Urothelium cell line (cell line): ENCODE results near the gene SLC6A6.

ENCODE experiments used
- DNase-seq: peaks from one replicate; pipeline ENCODE4 v3.0.0; 2011; ENCODE audit warnings: low spot score, mixed read lengths
- FAIRE-seq: peaks from 2 replicates; lab custom pipeline; 2011; peaks lifted over from hg19 to GRCh38; lab: Jason Lieb, UNC

The SLC6A6 gene

DNA sequence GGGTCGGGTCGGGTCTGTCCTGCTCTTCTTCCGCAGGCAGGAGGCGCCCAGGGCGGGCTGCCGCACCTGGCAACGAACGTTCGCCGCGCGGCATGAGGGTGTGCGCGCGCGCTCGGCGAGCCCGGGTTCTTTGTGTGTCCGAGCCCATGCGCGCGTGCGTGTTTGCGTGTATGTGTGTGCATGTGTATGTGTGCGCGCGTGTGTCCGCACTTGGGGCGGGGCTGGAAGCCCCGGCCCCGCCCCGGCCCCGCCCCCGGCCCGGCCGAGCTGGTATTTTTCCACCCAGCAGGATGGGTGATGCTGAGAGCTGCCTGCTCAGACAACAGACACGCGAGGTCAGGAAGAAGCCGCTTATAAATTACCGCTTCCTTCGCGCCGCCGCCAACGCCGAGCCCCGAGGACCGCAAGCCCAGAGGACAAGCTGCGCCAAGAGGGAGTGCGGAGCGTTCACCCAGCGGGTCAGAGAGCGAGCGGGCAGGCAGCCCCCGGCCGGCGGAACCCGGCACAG, at the start of gene SLC6A6:
TSS of gene SLC6A6 (plus strand) at position 303 of the 508 bp plus-strand sequence. CDS start 41,029 bp downstream, outside the sequence.
- DNase-seq, result peak; percentile 93
- peak; percentile 27 for FAIRE-seq

DNA sequence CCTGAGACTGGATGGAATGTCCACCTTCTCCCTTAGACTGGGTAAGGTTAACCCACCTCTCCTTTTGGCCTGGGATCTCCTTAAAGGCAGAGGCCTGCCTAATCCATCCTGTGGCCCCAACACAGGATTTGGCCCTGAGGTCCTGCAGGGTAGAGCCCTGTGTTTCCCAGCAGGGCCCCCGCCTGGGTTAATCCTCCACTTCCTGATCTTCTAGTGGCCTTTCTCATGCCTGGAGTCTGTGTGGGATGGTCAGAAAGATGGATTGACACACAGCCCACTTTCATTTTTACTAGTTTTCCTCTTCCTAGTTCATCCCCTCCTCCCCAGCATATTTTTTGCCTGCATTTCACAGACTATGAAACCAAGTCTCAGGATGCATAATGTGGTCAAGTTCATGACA, 48.9 kb upstream of the SLC6A6 start:
- no peak for FAIRE-seq
- no peak for DNase-seq

DNA sequence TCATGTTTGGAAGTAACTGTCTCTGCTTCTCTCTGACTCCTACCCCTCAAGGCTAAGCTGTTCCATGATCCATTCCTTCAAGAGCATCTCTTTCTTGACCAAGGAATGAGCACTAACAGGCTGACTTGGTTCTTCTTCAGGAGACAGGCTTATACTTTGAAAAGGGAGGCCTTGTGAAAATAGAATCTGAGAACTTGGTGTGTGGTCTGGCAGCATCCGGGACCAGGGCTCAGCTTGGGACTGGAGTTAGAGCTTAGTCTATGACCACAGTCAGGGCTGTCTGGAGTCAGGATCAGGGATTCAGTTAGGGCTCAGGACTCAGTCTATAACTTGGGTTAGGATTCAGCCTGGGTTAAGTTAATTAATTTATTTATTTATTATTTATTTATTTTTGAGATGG, 44.9 kb upstream of the SLC6A6 start:
- FAIRE-seq (peak; percentile 63), DNase-seq (no peak)

DNA sequence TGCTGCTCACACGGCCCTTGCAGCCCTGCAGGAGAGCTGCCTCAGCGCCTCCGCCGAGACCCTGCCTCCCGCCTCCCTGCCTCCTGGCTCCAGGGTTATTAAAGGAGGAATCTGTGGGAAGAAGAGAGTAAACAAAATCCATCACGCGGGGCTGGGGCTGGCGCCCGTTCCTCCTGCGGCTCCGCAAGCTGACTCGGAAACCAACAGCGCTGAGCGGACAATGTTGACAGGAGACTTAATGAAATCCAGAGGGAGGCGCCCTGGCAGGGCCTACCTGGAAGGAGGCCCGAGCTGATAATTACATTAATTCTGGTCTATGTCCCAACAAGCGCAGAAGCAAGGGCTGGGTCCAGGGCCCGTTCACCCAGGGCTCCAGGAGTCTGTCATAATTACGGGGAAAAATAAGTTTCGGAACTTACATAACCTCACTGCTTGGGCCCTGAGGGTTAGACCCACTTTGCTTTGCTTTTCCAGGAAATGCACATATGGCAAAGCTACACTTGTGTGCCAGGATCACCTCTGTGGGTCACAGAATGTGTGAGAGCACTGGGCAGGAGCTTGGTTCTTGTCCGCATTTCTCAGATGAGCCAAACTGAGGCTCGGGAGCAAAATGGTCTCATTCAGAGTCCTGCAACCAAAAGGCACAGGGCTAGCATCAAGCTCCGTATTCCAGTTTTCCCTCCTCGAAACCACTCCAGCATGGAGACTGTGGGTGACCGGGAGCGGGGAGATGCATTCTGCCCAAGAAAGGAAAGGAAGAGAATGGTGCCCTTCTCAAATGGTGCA, 43.8 kb upstream of the SLC6A6 start:
- no peak for FAIRE-seq
- no peak for DNase-seq

DNA sequence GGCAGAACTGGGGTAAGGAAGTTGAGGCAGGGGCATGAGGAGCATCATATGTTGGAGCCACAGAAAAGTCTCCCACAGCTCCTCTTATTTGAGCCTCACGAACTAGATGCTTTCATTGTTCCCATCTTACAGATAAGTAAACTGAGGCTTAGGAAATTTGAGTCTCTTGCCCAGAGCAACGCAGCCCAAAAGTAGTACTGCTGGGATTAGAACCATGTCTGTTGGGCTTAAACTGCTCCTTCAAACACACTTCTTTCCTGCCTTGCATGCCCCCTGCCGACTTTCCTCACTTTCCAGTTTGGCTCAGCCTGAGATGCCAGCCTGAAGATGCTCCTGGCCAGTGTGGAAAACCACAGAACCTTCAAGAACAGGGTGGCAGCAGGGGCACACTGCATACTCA, 43.1 kb upstream of the SLC6A6 start:
- DNase-seq (no peak), FAIRE-seq (no peak)

DNA sequence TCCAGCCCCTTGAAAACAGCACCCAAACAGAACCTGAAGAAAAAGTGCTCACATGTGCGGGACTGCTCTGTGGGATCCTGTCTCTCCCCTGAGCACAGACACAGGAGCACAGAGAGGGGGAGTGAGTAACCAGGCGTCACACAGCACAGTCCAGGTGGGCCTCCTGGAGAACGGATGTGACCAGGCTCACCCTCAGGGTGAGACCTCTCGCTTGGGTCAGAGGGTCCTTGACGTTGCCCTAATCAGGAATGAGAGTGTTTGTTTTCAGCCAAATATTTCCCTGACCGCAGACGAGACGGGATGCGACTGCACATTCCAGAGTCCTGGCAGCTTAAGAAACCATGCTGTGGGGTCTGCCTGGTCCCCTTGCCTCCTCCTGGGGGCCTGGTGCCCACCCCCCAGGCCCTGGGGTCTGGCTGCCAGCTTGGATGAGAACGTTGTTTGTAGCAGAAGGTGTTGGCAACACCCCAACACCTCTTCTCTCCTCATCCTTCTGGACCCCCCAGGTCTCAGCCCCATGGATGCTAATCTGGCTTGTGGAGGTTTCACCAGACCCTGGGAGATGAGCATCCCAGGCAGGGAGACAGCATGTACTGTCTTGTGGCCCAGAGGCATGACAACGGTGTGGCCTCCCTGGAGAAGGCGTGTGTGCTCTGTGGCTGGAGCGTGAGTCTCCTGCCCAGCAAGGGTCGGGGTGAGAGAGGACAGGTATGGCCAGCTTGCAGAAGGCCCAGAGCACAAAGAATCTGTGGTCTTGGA, 42.1 kb upstream of the SLC6A6 start:
- FAIRE-seq (no peak), DNase-seq (peak; percentile 82)

DNA sequence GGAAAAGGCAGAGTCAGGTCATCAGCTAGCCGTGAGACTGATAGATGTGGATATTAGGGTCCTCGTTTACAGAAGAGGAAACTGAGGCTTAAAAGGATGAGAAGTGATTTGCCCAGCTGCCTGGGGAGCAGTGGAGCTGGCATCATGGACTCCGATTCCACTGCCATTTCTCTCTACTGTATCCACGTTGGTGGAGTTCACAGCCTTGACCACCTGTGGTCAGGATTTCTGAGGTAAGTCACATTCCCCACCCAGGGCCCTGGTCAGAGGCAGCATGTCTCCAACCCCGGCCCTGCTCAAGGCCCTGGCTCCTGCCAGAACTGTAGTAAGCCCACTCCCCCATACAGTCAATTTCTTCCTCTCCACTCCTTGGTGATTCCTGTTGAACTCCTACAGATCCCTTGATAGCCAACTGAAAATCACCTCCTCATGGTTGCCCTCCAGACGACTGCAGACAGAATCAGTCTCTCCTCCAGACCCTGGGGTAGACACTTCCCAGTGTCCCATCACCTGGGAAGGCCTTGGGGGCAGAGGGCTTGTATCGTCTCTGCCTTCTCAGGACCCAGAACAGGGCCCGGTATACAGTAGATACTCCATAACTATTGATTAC, 41.2 kb upstream of the SLC6A6 start:
- no peak for DNase-seq
- FAIRE-seq, result no peak

DNA sequence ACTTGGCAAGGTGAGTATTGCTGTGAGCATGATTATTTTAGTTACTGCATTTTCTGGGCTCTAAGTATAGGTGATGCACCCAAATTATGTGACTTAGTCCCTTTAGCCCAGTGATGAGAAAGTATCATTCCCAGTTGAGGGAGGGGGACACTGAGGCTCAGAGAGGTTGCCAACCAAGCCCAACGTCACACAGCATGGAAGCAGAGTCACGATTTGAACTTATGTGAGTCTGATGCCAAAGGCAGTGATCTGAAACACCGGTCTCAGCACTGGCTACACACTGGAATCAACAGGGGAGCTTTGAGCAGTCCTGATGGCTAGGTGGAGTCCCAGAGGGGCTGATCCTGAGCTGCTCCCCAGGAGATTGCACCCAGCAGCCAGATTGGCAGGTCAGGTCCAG, 39.5 kb upstream of the SLC6A6 start:
- no peak for DNase-seq
- FAIRE-seq, result no peak

DNA sequence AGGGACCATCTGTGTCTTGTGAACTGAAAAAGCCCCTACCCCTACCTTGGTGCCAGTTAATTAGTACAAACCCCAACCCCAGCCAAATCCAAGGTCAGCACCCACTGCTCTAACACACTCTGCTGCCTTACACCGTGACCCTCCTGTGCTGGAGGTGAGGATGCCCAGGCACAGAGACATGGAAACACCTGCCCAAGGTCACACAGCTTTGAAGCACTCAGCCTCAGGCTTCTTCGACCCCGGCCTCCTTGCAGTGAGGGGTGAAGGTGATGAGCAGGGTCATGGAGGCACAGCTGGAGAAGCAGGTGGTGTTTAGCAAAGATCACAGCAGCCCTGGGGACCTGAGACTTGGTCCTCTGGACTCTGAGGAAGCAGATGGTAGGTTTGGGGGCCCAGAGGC, 39.0 kb upstream of the SLC6A6 start:
- FAIRE-seq, result no peak
- no peak for DNase-seq

DNA sequence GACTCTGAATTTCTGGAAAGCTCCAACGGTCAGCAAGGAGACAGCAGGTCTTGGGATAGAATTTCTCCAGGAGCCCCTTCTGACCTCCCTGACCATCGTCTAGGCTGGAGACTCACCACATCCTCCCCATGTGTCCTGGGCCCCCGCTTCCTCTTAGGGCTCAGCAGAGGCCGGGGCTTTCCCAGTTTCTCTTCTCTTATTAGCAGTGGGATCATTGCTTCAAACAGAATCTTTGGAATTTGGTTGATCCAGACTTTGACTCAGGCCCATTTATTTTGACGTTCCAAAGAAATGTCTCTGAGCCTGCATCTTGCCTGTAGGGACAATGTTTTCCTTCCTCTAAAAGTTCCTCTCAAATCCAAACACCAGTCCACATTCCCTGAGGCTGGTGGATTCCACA, 38.4 kb upstream of the SLC6A6 start:
- FAIRE-seq (no peak), DNase-seq (no peak)

DNA sequence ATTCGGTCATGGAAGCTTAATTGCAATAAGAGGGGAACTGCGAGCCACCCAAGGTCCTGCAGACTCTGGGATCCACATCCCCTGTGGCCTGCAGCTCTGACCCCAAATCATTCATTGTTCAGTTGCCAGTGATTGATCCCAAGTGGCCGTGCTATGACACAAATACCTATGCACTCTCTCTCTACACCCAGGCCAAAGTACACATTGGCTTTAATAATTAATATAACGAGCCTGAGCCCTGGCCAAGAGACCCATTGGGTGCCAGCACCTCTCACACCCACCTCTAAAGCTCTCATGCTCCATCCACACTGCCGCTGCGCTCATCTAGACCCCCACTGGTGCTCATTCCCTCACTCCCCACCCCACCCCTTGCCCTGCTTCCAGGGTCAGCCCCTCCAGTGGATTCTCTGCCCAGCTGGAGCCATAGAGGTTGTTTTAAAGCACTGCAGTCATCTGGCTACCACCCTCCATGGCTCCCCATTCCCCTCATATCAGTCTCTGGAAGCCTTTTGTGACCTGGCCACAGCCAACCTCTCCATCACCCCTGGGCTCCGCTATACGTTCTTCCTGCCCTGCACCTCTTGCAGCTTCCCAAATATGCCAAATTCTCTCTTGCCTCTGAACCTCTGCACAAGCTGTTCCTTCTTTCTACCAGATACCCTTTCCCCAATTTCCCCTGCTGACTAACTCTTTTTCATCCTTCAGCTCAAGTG, 37.7 kb upstream of the SLC6A6 start:
- no peak for FAIRE-seq
- DNase-seq, result no peak

DNA sequence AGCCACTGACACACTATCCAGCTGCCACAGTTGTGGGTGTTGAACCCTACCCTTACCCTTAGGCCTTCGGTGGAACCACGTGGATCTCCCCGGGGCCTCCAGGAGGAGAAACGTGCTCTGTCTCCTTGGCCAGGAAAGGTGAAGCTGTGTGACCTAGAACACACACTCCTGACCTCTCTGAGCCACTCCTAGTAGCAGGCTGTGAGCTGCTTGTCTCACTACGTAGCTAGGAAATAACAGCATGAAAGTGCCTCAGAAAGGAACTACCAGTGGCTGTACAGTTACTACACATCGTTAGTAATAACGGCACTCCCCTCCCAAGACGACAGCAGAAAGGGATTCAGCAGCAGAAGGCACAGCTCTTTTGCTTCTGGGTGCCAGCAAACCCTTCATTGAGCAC, 36.2 kb upstream of the SLC6A6 start:
- no peak for DNase-seq
- FAIRE-seq, result no peak

DNA sequence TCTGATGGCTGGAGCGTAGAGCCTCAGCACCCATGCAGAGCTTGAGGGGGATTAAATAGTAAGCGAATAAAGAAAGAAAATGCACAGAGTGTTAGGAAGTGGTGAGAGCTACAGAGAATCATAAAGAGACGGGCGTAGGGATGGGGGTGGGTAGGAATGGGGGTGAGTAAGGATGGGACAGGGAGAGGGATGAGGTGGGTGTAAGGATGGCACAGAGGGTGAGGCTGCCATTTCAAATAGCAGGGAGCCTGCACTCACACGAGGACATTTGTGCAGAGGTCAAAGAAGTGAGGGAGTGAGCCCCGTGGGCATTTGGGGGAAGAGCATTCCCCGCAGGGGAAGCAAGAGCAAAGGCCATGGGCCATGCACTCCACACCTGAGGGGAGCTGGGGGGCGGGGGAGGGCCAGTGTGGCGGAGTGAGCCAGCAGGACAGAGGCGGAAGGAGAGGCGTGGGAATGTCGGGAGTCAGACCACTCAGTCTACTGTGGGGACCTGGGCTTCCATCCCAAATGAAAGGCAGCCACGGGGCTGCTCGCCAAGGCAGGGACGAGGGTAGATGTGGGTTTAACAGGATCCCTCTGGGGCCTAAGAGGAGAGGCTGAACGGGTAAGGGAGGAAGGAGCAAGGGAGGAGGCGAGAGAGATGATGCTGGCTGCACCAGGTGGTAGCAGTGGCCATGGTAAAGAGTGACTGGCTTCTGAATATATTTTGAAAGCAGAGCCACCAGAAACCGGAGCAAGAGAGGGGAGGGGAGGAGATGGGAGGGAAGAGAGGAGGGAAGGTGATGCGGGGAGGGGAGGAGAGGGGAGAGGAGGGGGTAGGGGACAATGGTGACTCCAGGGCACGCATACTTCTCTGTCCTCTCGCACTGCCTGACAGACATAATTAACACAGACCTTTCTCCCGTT, 35.2 kb upstream of the SLC6A6 start:
- DNase-seq (no peak), FAIRE-seq (no peak)

DNA sequence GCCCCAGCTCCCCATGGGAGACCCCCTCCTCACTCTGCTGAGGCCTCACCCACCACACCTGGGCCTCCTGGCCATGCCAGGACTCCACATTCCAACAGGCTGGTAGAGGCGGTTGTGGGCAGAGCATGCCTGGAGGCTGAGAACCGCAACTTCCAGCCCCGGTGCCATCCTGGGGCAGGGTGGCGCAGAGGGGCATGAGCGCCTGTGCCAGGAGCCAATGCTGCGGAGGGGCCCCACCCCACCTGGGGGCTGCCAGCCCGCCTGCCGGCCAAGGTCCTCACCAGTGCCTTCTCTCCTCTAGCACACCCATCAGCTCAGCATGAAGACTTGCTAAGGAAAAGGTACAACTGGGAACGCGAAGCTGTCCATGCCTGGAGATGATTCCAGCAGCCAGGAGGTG, 34.3 kb upstream of the SLC6A6 start:
- DNase-seq, result no peak
- FAIRE-seq, result no peak

DNA sequence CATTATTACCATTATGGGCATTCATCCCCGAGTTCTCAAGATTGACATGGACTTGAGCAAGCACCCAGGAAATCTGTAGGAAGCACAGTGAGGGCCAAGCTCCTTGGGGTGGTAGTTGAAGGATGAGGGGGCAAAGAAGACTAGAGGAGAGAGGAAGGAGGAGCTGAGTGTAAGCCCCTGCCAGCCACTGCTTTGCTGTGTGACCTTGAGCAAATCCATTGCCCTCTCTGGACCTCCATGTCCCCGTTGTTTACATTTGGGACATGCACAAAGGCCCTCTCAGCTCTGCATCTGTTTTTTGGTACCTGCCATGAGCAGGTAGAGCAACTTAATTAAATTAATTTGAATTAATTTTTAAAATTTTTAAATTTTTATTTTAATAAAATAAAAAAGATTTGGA, 33.5 kb upstream of the SLC6A6 start:
- no peak for DNase-seq
- no peak for FAIRE-seq

DNA sequence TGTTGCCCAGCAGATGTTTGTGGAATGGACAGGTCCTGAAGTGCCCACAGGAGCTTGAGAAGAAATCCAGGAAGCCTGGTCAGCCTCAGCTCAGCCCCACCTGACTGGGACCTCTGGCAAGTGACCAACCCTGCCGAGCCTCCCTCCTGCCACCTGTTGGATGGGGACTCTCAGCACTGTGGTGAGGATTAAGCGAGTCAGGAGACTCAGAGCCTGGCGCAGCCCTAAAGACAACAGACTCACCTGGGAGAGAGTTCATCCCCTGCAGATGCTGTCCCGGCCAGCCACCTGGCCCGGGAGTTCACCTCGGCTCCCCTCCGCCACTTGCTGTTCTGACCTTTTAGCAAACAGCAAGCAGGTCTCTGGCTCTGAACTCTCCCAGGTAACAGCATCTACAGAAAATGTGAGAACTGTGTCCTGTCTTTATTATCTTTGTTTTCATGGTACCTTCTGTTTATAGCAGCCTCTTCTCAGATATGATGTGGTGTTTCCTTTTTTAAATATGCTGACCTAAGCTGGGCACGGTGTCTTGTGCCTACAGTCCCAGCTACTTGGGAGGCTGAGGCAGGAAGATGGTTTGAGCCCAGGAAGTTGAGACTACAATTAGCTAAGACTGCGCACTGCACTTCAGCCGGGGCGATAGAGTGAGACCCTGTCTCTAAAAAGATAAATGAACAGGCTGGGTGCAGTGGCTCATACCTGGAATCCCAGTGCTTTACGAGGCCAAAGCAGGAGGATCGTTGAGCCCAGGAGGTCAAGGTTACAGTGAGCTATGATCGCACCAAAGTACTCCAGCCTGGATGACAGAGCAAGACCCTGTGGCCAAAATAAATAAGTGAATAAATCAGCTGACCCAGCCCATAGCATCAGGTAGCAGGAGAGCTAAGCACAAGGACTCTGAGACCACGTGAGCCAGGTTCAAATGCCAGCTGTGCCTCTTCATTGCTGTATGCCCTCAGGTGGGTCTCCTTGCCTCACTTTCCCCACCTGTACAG, 32.4 kb upstream of the SLC6A6 start:
- FAIRE-seq (no peak), DNase-seq (peak; percentile 69)

DNA sequence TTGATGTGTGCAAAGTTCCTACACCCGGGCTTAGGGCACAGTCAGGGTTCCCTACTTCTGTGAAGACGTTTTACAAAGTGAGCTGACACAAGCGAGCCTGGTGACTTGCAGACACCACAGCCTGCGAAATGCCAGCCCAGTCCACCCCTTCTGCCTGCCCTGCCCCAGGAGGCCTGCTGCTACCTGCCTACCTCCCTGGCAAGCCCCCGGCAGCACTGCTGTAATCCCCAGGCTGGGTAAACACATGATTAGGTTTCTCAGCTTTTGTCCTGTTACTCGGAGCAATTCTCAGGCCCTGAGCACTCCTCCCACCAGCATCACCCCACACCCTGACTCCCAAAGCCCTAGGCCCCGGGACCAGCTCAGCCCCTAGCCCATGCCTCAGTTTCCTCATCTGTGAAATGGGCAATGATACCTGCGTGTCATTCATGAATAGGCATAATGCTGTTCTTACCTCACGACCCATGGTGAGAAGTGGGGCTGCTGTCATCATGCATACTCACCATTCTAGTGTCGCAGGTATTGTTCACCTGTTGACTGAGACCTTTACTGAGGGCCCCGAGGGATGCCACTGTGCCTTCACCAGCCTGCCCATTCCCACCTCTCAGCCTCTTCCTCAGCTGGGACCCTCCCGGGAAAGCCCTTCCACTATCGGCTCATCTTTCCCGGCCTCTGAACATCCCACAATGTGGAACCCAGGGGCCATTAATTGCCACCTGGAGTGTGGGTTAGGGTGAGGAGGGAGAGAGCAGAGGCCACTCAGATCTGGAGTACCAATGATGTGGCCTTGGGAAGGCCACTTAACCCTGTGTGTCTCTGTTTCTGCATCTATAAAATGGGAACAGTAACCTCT, 31.5 kb upstream of the SLC6A6 start:
- DNase-seq (no peak), FAIRE-seq (no peak)
